MV-4-11 (cell line): ENCODE data around the gene PRKAR1A.
"Not testable (repeated sequence)": the region's sequence is repeated elsewhere in the genome, so short reads cannot be mapped to it uniquely, and the experiment has no call there.

ENCODE experiments used
- DNase-seq: peaks from one replicate; lab custom pipeline; 2025; lab: John Stamatoyannopoulos, UW

The PRKAR1A gene

GRCh38 chr17:68579194-68579927 is 67.1 kb downstream of the PRKAR1A start:
- no peak for DNase-seq

- DNase-seq, result peak; percentile 87
These were observed 68.1 kb downstream of the PRKAR1A start for GRCh38 chr17:68580236-68580770.

GRCh38 chr17:68581863-68582645 is 69.8 kb downstream of the PRKAR1A start:
- DNase-seq, result no peak

GRCh38 chr17:68582867-68583266 is 70.6 kb downstream of the PRKAR1A start:
- DNase-seq, result not testable (repeated sequence)

GRCh38 chr17:68584581-68585303 is 72.5 kb downstream of the PRKAR1A start:
- DNase-seq, result no peak

GRCh38 chr17:68585643-68586042 is 73.4 kb downstream of the PRKAR1A start:
- DNase-seq, result no peak

GRCh38 chr17:68587026-68587425 is 74.8 kb downstream of the PRKAR1A start:
- DNase-seq, result no peak

GRCh38 chr17:68587847-68588246 is 75.6 kb downstream of the PRKAR1A start:
- DNase-seq, result no peak

GRCh38 chr17:68588362-68588761 is 76.1 kb downstream of the PRKAR1A start:
- DNase-seq, result no peak

GRCh38 chr17:68589086-68589485 is 76.9 kb downstream of the PRKAR1A start:
- no peak for DNase-seq

- no peak for DNase-seq
These were observed 79.4 kb downstream of the PRKAR1A start for GRCh38 chr17:68591583-68591982.

- DNase-seq, result no peak
These were observed 79.8 kb downstream of the PRKAR1A start for GRCh38 chr17:68592009-68592408.

- no peak for DNase-seq
These were observed 80.7 kb downstream of the PRKAR1A start for GRCh38 chr17:68592682-68593641.

GRCh38 chr17:68594552-68594951 is 82.3 kb downstream of the PRKAR1A start:
- peak; percentile 16 for DNase-seq

GRCh38 chr17:68595496-68595895 is 83.3 kb downstream of the PRKAR1A start:
- DNase-seq, result peak; percentile 19

- DNase-seq, result no peak
These were observed 83.8 kb downstream of the PRKAR1A start for GRCh38 chr17:68595986-68596385.

- DNase-seq, result no peak
These were observed 84.2 kb downstream of the PRKAR1A start for GRCh38 chr17:68596411-68596945.

- no peak for DNase-seq
These were observed 85.8 kb downstream of the PRKAR1A start for GRCh38 chr17:68598074-68598473.

GRCh38 chr17:68598545-68598961 is 86.3 kb downstream of the PRKAR1A start:
- no peak for DNase-seq

- DNase-seq, result no peak
These were observed 86.9 kb downstream of the PRKAR1A start for GRCh38 chr17:68599091-68599490.

GRCh38 chr17:68599552-68600066 is 87.4 kb downstream of the PRKAR1A start:
- no peak for DNase-seq
